ENCODE measurements around the gene PDE7B. TPM values are rescaled to one million over a fixed set of nuclear protein-coding genes. Genes with fewer than 3 reads are reported as not detected.

Gene PDE7B
- total RNA-seq, 1 donor from 2014 or later, result 3.9 TPM

DNA sequence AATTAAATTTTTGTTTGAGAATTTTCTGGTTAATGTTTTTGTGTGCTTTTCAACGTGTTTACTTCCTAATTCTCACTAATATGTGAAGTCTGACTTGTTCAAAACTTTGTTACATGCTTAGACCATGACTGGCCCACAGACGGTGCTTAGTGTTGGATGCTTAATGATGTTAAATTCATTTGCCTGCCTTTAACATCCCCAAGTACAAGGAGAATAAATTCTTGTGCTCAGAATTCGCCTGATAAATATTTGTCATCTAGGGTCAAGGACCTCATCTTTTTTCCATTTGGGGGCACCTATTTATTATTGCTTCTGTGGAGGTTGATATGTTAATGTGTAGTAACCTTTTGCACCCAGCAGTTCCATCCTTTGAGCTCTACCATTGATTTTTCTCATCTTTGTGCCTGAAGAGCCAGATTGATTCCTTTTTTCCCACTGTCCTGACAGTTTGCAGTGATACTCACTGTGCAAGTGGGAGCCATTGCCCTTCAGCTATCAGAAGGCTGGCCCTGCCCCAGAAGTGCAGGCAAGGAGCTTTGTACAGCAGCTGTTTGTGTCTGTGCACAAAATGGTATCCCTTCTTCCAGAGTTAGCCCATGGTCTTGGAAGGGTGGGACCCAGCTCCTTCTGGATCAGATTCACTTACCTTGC, 170.8 kb downstream of the PDE7B start:
- H3K27me3 Mint-ChIP-seq (ENCODE audit: unreplicated experiment), result no peaks in the 10 kb centered on the region
- no peaks in the 10 kb centered on the region for H3K36me3 Mint-ChIP-seq (ENCODE audit: unreplicated experiment)
- no peak for TF ChIP-seq CTCF (IDR thresholded peaks at IDR 0.05)
- peaks cover 2% of the 10 kb centered on the region for H3K4me1 Mint-ChIP-seq (ENCODE audit: unreplicated experiment)
- H3K9me3 Mint-ChIP-seq (ENCODE audit: unreplicated experiment), result no peaks in the 10 kb centered on the region
- H3K27ac Mint-ChIP-seq (ENCODE audit: unreplicated experiment), result no peak overlapping the region
- DNase-seq (ENCODE audit: extremely low spot score, unreplicated experiment), result no peak
- no peak overlapping the region for H3K4me3 Mint-ChIP-seq (ENCODE audit: unreplicated experiment)

GRCh38 chr6:136024711-136025110, 173.2 kb downstream of the PDE7B start:
- Mint-ChIP-seq H3K4me3 (ENCODE audit: unreplicated experiment) (no peak overlapping the region), H3K9me3 (ENCODE audit: unreplicated experiment) (no peaks in the 10 kb centered on the region), H3K4me1 (ENCODE audit: unreplicated experiment) (peaks cover 6% of the 10 kb centered on the region), H3K27me3 (ENCODE audit: unreplicated experiment) (no peaks in the 10 kb centered on the region), H3K36me3 (ENCODE audit: unreplicated experiment) (no peaks in the 10 kb centered on the region), H3K27ac (ENCODE audit: unreplicated experiment) (no peak overlapping the region)
- no peak for TF ChIP-seq CTCF (IDR thresholded peaks at IDR 0.05)
- no peak for DNase-seq (ENCODE audit: extremely low spot score, unreplicated experiment)

GRCh38 chr6:136025736-136026135, 174.2 kb downstream of the PDE7B start:
- Mint-ChIP-seq H3K27me3 (ENCODE audit: unreplicated experiment) (no peaks in the 10 kb centered on the region), H3K9me3 (ENCODE audit: unreplicated experiment) (no peaks in the 10 kb centered on the region), H3K4me3 (ENCODE audit: unreplicated experiment) (no peak overlapping the region), H3K27ac (ENCODE audit: unreplicated experiment) (no peak overlapping the region), H3K4me1 (ENCODE audit: unreplicated experiment) (peaks cover 17% of the 10 kb centered on the region), H3K36me3 (ENCODE audit: unreplicated experiment) (no peaks in the 10 kb centered on the region)
- no peak for TF ChIP-seq CTCF (IDR thresholded peaks at IDR 0.05)
- no peak for DNase-seq (ENCODE audit: extremely low spot score, unreplicated experiment)

GRCh38 chr6:136030131-136030530, 178.6 kb downstream of the PDE7B start:
- no peak for TF ChIP-seq CTCF (IDR thresholded peaks at IDR 0.05)
- peaks cover 33% of the 10 kb centered on the region for H3K4me1 Mint-ChIP-seq (ENCODE audit: unreplicated experiment)
- H3K9me3 Mint-ChIP-seq (ENCODE audit: unreplicated experiment), result no peaks in the 10 kb centered on the region
- DNase-seq (ENCODE audit: extremely low spot score, unreplicated experiment), result no peak
- no peak overlapping the region for H3K4me3 Mint-ChIP-seq (ENCODE audit: unreplicated experiment)
- H3K36me3 Mint-ChIP-seq (ENCODE audit: unreplicated experiment), result no peaks in the 10 kb centered on the region
- H3K27me3 Mint-ChIP-seq (ENCODE audit: unreplicated experiment), result no peaks in the 10 kb centered on the region
- no peak overlapping the region for H3K27ac Mint-ChIP-seq (ENCODE audit: unreplicated experiment)

DNA sequence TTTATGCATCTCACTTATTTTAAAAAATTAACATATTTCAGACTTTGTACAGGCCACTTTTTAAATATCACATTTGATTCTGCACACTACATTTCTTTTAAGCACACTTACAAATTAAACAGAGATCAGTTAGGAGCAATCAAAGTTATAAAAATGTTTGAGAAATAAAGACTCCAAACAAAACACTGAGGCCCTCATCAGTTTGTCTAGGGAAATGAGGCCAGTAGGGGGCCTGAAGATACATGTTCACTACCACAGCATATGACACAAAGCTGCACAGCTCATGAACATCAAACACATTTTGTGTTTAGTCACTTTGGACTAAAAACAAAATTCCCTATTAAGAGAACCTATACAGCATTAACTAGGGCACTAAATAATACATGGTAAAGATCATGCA, 180.5 kb downstream of the PDE7B start:
- H3K4me3 Mint-ChIP-seq (ENCODE audit: unreplicated experiment), result no peak overlapping the region

More for the DNA sequence above, 180.5 kb downstream of the PDE7B start:
- Mint-ChIP-seq H3K27me3 (ENCODE audit: unreplicated experiment) (no peaks in the 10 kb centered on the region), H3K9me3 (ENCODE audit: unreplicated experiment) (no peaks in the 10 kb centered on the region), H3K4me1 (ENCODE audit: unreplicated experiment) (peaks cover 51% of the 10 kb centered on the region), H3K27ac (ENCODE audit: unreplicated experiment) (no peak overlapping the region), H3K36me3 (ENCODE audit: unreplicated experiment) (no peaks in the 10 kb centered on the region)
- TF ChIP-seq CTCF (IDR thresholded peaks at IDR 0.05), result peak; percentile 58
- DNase-seq (ENCODE audit: extremely low spot score, unreplicated experiment), result no peak

Data from osteocyte (in vitro differentiated cells).